KMS-11 (cell line): ENCODE data around the gene TRIM44.
"Not testable (repeated sequence)": the region's sequence is repeated elsewhere in the genome, so short reads cannot be mapped to it uniquely, and the experiment has no call there.

Experiments used
- H2AFZ ChIP-seq: fragments of 200-600 bp; sonication (generic); 2 replicates; pipeline ENCODE4 v1.6.1; 2016; ENCODE audit warnings: antibody characterized with exemption, mixed run types, low read depth
- H3K27ac ChIP-seq: fragments of 200-600 bp; sonication (generic); 2 replicates; pipeline ENCODE4 v1.6.1; 2016; ENCODE audit warnings: mild to moderate bottlenecking, mixed run types
- H3K27me3 ChIP-seq: fragments of 200-600 bp; sonication (generic); 2 replicates; pipeline ENCODE4 v1.6.1; 2017; ENCODE audit warnings: mild to moderate bottlenecking, low read depth, mixed run types, moderate library complexity; ENCODE audit not compliant: insufficient read depth
- H3K36me3 ChIP-seq: fragments of 200-600 bp; sonication (generic); 2 replicates; pipeline ENCODE4 v1.6.1; 2017; ENCODE audit warnings: mild to moderate bottlenecking, mixed run types; ENCODE audit not compliant: insufficient read depth
- H3K4me1 ChIP-seq: fragments of 200-600 bp; sonication (generic); 2 replicates; pipeline ENCODE4 v1.6.1; 2016; ENCODE audit warnings: mild to moderate bottlenecking, low read depth, mixed run types; ENCODE audit not compliant: poor library complexity, severe bottlenecking
- H3K4me2 ChIP-seq: fragments of 200-600 bp; sonication (generic); 2 replicates; pipeline ENCODE4 v1.7.0; 2016; ENCODE audit warnings: mild to moderate bottlenecking, mixed run types
- H3K4me3 ChIP-seq: fragments of 200-600 bp; sonication (generic); IDR thresholded peaks from 2 replicates; pipeline ENCODE4 v1.6.1; 2017; ENCODE audit warnings: low read depth, low read length, mixed read lengths; ENCODE audit not compliant: insufficient read depth
- H3K79me2 ChIP-seq: fragments of 200-600 bp; sonication (generic); 2 replicates; pipeline ENCODE4 v1.6.1; 2016; ENCODE audit warnings: low read depth, mixed run types; ENCODE audit not compliant: insufficient read depth
- H3K9ac ChIP-seq: fragments of 200-600 bp; sonication (generic); 2 replicates; pipeline ENCODE4 v1.6.1; 2016; ENCODE audit warnings: mild to moderate bottlenecking, mixed run types
- H4K20me1 ChIP-seq: fragments of 200-600 bp; sonication (generic); 2 replicates; pipeline ENCODE4 v1.6.1; 2016; ENCODE audit warnings: mild to moderate bottlenecking, mixed run types; ENCODE audit not compliant: insufficient read depth
- TF ChIP-seq, protein P1 (sequence below): fragments of 200-600 bp; sonication (generic); conservative IDR thresholded peaks from 2 replicates; pipeline ENCODE4 v1.6.1; 2017; ENCODE audit warnings: low read depth, mild to moderate bottlenecking, antibody characterized with exemption, low read length, moderate library complexity, mixed read lengths

Gene TRIM44

DNA sequence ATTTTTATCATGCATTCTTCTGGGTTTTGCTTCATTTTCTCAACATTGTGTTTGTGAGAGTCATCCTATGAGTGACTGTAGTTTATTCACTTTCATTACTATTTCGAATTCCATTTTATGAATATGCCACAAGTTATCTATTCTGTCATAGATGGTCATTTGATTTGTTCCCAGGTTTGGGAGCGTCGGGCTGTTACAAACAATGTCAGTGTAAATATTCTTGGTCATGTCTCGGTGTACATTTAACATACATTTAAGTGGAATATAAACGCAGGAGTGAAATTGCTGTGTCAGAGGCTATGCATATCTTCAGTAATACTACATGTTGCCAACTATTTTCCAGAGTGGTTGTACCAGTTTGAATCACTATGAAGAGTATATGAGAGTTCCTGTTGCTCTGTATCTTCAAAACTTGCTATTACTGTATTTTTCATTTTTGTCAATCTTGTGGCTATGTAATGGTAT is 2.4 kb downstream of the TRIM44 start:
- no peak overlapping the region for H3K27ac ChIP-seq
- TF ChIP-seq, protein P1, sequence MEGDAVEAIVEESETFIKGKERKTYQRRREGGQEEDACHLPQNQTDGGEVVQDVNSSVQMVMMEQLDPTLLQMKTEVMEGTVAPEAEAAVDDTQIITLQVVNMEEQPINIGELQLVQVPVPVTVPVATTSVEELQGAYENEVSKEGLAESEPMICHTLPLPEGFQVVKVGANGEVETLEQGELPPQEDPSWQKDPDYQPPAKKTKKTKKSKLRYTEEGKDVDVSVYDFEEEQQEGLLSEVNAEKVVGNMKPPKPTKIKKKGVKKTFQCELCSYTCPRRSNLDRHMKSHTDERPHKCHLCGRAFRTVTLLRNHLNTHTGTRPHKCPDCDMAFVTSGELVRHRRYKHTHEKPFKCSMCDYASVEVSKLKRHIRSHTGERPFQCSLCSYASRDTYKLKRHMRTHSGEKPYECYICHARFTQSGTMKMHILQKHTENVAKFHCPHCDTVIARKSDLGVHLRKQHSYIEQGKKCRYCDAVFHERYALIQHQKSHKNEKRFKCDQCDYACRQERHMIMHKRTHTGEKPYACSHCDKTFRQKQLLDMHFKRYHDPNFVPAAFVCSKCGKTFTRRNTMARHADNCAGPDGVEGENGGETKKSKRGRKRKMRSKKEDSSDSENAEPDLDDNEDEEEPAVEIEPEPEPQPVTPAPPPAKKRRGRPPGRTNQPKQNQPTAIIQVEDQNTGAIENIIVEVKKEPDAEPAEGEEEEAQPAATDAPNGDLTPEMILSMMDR = no peak
- H2AFZ ChIP-seq = no peak overlapping the region
- H3K4me1 ChIP-seq = peaks cover 20% of the 10 kb centered on the region
- no peak overlapping the region for H3K4me3 ChIP-seq
- H4K20me1 ChIP-seq = no peaks in the 10 kb centered on the region
- H3K79me2 ChIP-seq = peaks cover 45% of the 10 kb centered on the region; the same call in 1 of the 2 replicates
- H3K27me3 ChIP-seq = no peaks in the 10 kb centered on the region
- no peak overlapping the region for H3K9ac ChIP-seq
- H3K4me2 ChIP-seq = 0 out of 2 replicates have a peak overlapping the region, but pooled peaks have one; percentile 5
- no peaks in the 10 kb centered on the region for H3K36me3 ChIP-seq

DNA sequence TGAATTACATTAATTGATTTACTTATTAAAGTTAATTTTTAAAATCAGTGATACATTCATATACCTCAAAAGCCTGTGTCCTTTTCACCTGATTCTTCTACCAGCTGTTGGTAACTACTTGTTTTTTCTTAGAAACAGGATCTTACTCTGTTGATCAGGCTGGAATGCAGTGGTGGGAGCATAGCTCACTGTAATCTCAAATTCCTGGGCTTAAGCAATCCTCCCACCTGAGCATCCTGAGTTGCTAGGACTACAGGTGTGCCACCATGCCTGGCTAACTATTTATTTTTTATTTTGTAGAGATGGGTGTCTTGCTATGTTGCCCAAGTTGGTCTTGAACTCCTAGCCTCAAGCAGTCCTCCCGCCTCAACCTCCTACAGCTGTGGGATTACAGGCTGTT is 4.7 kb downstream of the TRIM44 start:
- TF ChIP-seq, protein P1 = no peak
- Histone ChIP-seq H3K9ac (no peak overlapping the region), H4K20me1 (no peaks in the 10 kb centered on the region), H3K4me2 (no peak overlapping the region), H3K4me3 (no peak overlapping the region), H3K79me2 (peaks cover 53% of the 10 kb centered on the region; the same call in 1 of the 2 replicates), H2AFZ (no peak overlapping the region), H3K4me1 (peaks cover 14% of the 10 kb centered on the region), H3K27me3 (no peaks in the 10 kb centered on the region), H3K36me3 (no peaks in the 10 kb centered on the region), H3K27ac (no peak overlapping the region)

DNA sequence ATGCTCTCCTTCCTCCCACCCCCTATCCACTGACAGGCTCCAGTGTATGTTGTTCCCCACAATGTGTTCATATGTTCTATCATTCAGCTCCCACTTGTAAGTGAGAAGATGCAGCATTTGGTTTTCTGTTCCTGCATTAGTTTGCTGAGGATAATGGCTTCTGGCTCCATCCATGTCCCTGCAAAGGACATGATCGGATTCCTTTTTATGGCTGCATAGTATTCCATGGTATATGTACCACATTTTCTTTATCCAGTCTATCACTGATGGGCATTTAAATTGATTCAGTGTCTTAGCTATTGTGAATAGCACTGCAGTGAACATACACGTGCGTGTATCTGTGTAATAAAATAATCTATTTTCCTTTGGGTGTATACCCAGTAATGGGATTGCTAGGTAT is 5.8 kb downstream of the TRIM44 start:
- not testable (repeated sequence) for H2AFZ ChIP-seq, H3K27me3 ChIP-seq, H3K4me2 ChIP-seq, H3K4me3 ChIP-seq, H3K27ac ChIP-seq, H3K9ac ChIP-seq, H4K20me1 ChIP-seq, H3K36me3 ChIP-seq
- peaks cover 10% of the 10 kb centered on the region for H3K4me1 ChIP-seq
- peaks cover 50% of the 10 kb centered on the region; the same call in 1 of the 2 replicates for H3K79me2 ChIP-seq

DNA sequence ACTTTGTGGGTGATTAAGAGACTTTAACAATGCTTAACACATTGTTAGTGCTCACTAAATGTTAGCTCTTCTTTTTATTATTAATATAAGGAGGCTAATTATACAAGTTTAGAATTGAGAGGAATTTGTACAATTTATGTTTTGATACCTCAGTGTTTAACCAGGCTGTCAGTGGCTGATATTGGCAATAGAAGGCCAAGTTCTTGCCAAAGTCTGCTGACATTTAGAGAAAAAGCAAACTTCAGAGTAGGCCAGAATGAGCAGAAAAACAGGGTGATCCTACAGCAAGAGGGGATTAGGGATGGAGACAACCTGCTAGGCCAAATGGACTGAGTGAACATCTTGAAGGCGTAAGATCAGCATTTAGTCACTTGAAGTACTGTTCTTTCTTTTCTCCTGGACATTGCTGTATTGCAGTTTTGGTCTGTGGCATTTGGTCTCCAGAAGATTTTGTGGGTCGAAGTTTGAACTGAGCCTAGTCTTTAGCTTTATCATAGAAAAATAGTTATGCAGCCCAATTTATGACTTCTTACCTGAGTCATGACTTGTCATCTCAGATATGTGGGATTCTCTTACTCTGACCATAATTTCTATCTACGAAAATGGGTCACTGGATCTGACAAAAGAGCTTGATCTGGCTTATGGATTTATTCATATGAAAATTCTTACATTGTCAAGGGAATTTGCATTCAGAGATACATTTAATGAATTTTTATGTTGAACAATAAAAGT is 9.0 kb downstream of the TRIM44 start:
- Histone ChIP-seq H3K9ac (no peak overlapping the region), H3K27ac (no peak overlapping the region), H4K20me1 (0 out of 2 replicates have a peak, but pooled peaks cover 3% of the 10 kb centered on the region), H3K4me3 (no peak overlapping the region), H2AFZ (no peak overlapping the region), H3K4me1 (peaks cover 12% of the 10 kb centered on the region), H3K27me3 (no peaks in the 10 kb centered on the region), H3K79me2 (peaks cover 40% of the 10 kb centered on the region; the same call in 1 of the 2 replicates), H3K36me3 (no peaks in the 10 kb centered on the region), H3K4me2 (no peak overlapping the region)
- TF ChIP-seq, protein P1 = no peak

DNA sequence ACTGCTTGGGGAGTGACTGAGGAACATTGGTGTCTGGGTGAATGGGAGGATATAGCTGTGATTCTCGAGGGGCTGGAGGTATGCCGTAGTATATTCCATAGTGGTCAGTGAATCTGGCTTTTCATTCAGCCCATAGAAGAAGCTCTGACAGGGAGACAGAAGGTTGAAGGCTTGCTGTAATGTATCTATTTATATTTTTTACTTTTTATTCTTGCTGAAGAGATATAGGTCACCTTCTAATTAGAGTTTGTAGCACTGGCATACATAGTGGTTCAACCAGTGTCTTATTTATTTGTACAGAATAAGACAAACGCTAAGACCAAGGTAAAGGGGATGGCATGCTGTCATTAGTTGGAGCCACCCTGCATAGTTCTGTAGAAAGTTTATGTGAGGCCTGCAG is 10.0 kb downstream of the TRIM44 start:
- Histone ChIP-seq H3K36me3 (no peaks in the 10 kb centered on the region), H3K27me3 (no peaks in the 10 kb centered on the region), H4K20me1 (0 out of 2 replicates have a peak, but pooled peaks cover 3% of the 10 kb centered on the region), H3K9ac (no peak overlapping the region), H3K4me2 (no peak overlapping the region), H2AFZ (no peak overlapping the region), H3K4me1 (peaks cover 18% of the 10 kb centered on the region), H3K4me3 (no peak overlapping the region), H3K79me2 (peaks cover 32% of the 10 kb centered on the region; the same call in 1 of the 2 replicates), H3K27ac (no peak overlapping the region)
- TF ChIP-seq, protein P1 = no peak
